HG03354 (cell line): ENCODE results near the gene NNT.

Source experiments
- ATAC-seq: cut with Tn5 transposase; IDR thresholded peaks from one replicate; pipeline ENCODE4 v1.9.1; 2021; ENCODE audit warnings: mild to moderate bottlenecking; ENCODE audit not compliant: unreplicated experiment, poor library complexity, severe bottlenecking

Gene NNT

DNA sequence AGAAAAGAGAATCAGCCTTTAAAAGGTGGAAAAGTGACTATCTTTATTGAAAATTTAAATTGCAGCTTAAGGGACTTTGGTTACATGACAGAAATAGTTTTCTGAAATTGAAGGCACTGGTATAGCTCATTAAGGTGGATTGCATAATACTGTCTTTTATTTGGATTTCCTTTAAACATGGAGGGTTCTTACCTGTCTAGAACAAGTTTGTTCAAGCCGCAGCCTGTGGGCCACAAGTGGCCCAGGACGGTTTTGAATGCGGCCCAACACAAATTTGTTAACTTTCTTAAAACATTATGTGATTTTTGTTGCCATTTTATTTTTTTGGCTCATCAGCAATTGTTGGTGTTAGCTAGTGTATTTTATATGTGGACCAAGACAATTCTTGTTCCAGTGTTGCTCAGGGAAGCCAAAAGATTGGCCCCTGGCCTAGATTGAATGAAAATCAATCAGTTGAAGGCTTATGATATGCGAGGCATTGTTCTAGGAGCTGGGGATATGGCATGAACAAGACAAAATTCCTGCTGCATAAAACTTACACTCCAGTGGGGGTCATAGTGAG lies 18.0 kb downstream of the NNT start:
- no peak for ATAC-seq

DNA sequence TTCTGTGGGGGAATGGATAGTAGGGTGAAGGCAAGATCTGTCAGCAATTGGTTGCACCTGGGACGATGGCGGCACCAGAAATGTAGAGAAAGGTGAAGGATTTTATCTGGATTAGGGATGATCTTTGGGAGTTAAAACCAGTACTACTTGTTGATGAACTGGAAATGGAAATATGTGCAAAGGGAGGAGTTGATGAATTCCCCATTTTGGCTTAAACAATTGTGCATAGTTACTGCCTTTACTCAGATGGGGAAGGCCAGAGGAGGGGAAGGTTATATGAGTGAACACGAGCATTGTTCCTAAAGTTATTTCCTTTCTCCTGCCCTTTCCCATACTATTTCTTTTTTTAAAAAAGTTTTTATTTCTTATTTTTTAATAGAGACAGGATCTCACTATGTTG lies 19.1 kb downstream of the NNT start:
- no peak for ATAC-seq

- ATAC-seq, result no peak
These were observed 20.2 kb downstream of the NNT start for GRCh38 chr5:43623048-43623680.

DNA sequence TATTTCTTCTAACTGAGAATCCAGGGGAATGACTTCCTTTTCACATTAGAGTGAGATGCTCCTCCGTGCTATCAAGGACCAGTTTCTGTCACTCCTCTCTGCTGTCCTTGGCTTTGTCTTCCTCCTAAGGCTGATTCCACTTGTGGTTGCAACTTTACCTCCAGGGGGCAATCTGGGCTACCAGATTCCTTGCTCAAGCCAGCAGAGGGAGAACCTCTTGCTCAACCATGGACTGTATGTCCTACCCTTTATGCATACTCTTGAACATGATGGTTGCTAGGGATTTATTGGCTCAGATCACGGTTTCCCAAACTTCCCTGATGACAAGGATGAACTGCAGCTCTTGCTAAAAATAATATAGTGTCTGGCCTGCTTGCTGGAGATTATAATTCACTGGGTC lies 24.0 kb downstream of the NNT start:
- no peak for ATAC-seq

DNA sequence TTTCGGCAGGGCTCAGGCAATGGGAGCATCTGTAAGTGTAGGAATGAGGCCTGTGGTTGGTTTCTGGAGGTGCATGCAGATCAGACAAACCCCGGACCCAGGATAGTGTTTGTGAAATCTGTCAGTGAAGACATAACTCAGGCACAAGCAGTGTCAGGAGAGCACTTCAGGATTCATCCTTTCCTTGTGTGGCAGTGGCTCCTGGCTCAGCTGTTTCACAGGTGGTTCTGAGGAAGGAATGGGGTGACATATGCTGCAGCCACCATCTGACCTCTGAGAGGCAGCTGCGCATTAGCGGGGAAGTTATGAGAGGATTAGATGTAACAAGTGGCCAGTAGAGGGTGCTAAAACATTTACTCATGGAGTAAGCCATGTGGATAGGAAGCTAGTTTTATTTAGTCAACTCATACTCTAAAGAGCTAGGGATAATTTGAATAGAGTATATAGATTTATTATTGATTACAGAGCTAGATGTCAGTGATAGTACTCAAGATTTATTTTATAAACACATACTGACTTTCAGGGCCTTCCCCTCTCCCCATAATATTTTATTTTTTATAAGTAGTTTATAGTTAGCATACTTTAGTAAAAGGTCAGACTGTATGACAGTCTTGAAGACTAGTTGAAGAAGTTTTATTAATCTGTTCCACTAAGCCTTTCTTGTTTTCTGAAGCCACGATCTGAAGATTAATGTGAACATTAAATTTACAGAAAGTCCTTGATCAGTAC lies 28.4 kb downstream of the NNT start:
- peak; percentile 97 for ATAC-seq

DNA sequence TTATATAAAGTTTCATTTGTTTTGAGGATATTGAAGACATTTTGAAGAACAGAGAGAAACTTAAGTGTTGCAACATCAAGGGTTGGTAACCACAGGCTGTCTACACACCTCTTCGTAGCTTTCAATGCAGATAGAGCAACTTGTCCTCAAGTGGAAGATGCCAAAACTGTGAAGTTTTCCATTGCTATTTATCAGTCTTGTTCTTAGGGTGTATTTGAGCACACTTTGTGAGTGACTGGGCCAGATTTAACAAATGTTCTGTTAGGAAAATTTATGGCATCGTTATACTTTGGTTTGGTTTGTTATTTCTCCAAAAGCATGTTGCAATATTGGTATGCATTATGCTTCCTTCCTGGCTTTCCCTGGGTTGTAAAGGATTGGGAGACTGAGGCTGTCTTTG lies 31.6 kb downstream of the NNT start:
- no peak for ATAC-seq

DNA sequence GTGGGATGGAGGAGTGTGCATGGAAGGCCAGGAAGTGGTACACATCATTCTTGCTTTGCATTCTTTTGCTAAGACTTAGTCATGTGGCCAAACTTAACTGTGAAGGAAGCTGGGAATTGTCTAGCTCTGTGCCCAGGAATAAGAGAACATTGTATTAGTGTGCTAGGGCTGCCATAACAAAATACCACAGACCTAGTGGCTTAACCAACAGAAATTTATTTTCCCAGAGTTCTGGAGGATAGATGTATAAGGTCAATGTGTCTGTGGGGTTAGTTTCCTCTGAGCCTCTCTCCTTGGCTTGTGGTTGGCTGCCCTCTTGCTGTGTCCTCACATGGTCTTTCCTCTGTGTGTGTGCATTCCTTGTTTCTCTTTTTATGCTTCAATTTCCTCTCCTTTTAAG lies 32.4 kb downstream of the NNT start:
- no peak for ATAC-seq

DNA sequence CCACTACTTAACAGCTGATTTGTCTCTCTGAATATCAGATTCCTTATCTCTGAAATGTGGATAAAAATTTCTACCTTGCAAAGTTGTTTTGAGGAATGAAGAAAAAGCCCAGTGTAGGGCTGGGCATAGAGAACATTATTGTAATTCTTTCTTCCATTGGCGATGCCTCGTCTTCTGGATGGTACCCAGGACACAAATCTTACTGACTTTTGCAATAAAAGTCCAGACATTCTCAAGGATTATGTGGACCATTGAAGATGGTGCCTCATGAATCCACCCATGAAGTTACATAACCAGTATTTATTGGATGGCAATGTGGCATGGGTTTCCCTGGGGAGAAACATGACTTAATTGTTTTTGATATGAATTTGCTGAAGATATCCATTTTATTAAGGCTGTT lies 33.1 kb downstream of the NNT start:
- ATAC-seq, result no peak

GRCh38 chr5:43637416-43637815 lies 34.4 kb downstream of the NNT start:
- no peak for ATAC-seq

DNA sequence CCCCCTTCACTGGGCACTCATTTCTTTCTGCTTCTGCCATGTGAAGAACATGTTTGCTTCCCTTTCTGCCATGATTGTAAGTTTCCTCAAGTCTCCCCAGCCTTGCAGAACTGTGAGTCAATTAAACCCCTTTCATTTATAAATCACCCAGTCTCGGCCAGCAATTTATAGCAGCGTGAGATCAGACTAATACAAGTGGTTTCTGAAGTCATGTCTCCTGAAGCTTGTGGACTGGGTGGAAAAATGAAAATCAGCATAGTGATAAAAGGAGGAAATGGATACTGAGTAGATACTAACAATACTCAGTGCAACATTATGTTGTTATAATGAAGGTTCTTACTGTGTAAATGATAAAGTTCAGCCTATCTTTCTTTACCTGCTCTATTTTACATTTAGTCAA lies 35.1 kb downstream of the NNT start:
- no peak for ATAC-seq

GRCh38 chr5:43638546-43638945 lies 35.6 kb downstream of the NNT start:
- ATAC-seq, result no peak

DNA sequence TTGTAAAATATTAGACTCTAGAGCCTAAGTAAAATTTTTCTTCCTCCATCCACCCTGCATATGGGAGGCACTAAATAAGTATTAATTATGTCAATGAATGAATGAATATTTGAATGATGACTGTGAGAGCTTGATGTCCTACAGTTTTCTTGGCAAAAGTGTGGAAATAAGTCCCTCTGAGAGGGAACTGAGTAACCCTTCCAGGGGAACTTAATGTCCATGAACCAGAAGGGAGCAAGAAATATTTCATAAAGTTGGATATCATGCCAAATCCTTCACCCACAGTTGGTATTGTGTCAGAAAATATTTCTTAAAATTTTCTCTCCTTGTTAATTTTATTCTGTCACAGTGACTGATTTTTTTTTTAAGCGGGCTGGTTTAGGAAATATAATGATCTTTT lies 36.6 kb downstream of the NNT start:
- ATAC-seq, result no peak

DNA sequence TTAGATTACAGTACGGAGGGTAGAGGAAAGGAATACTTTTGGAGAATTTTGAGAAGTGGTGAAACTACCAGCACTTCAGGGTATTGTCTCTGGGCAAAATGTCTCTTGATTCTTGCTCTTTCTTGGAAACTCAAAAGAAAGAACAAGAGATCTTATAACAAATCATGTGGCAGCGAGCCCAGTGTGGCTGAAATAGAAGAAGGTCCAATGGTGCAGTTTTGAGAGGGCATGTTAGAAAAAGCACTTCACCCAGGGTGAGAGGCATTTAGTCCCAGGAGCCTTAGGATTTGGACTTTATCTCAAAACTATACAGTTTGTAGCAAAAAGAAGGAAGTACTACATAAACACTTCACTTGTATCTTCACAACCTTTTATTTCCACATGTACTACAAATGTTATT lies 39.4 kb downstream of the NNT start:
- no peak for ATAC-seq

GRCh38 chr5:43643327-43643726 lies 40.3 kb downstream of the NNT start:
- no peak for ATAC-seq

GRCh38 chr5:43643750-43644149 lies 40.8 kb downstream of the NNT start:
- no peak for ATAC-seq

GRCh38 chr5:43646992-43647391 lies 44.0 kb downstream of the NNT start:
- no peak for ATAC-seq

DNA sequence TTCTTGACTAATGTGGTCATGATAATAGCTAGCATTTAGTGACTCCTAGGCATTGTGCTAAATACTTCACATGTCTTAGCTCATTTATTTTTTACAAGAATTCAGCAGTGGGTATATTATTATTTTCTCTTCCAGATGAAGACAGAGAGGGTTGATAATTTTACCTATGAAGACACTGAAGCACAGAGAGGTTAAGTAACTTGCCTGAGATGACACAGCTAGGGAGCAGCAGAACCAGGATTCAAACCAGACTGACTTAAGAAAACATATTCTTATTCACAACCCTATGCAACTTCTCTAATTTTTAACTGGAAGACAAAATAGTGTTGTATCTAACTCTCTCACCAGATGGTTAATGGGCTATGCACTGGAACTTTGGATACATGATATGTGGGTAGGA lies 44.8 kb downstream of the NNT start:
- no peak for ATAC-seq

DNA sequence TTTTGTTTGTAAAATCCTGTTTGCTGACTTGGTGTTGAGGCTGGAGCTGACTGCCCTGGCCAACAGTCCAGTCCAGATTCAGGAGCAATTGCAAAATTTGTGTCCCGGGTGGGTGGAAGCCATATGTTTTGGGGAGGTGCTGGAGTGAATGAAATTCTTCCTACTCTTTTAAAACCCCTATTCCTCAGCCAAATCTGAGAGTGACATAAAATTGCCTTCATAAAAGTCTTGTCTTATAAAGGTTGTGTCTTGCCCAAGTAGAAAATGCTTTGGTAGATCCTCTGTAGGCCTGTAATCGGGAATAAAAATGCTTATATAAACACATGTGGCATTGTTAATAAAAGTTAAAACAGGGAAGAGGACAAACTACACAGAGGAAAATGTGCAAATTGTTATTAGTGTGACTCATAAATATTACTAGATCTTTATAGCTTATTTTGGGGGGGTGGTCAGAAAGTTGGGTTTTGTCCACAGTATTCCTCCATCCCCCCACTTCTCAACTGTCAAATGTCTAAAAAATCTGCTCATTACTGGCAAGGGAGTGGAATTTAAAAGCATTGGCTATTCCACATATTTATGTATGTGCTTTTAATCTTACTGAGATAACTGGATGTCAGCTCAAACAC lies 45.6 kb downstream of the NNT start:
- ATAC-seq, result no peak

DNA sequence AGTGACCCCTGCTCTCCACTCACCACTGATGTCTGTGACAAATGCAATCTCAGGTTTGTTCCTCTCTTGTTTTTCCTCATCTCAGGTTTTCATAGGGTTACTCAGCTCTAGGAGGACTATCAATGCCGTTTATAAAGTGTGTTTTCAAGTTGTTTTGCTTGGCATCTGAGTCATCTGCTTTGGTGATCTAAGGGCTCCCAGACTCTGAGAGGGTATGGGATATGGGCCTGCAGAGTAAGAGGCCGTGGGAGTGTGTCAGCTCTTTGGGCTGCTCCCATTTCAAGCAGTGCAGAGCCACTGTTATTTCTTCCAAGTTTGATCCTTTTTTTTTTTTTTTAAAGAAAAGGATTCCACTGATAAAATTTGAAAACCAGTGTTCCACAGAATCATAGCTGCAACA lies 46.3 kb downstream of the NNT start:
- no peak for ATAC-seq

DNA sequence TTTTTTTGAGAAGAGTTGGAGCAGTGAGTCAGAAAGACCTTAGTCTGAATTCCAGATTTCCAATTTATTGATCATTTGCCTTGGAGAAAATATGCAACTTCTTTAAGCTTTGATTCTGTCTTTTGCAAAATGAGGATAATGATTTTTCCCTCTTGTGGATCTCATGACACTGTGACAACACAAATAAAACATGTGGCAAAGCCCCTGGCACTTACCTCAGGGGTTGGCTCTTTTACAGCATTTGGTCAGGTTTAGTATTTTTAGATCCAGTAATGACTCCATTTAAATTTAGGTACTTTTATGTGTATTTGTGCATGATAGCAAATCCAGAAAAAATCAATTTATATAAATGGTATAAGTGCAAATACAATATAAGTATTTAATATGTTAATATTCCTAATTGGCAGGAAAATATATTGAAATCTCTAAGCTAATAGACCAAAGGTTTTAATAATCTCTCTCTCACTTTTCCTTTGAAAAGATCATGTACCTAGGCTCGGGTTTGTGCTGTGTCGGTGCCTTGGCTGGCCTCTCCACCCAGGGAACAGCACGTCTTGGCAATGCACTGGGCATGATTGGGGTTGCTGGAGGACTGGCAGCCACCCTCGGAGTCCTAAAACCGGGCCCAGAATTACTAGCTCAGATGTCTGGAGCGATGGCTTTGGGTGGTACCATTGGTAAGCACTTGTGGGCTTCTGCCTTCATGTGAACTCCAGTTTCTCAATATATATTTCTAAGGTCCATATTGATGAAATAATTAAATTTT lies 49.7 kb downstream of the NNT start:
- ATAC-seq, result no peak
